ENCODE results near the gene HUNK.

HUNK gene

DNA sequence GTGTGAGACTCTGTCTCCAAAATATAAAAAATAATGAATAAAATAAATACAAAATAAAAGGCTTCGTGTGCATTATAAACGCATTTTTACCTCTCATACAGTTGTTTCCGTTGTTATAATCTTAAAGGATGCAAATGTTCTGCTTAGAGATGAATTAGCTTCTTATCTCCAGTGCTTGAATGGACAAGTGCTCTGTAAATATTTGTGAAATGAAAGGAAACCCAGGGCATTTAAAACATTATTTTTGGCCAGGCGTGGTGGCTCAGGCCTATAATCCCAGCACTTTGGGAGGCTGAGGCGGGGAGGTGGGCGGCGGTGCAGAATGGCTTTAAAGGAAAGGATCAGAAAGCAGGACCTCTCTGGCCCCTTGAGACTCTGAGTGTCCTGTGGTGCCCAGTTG, 94.5 kb downstream of the HUNK start:
- DNase-seq = no peak

- DNase-seq = no peak
Measured at GRCh38 chr21:31972622-31973021, 99.8 kb downstream of the HUNK start.

- DNase-seq = no peak
Measured at GRCh38 chr21:31973402-31973944, 100.7 kb downstream of the HUNK start.

DNA sequence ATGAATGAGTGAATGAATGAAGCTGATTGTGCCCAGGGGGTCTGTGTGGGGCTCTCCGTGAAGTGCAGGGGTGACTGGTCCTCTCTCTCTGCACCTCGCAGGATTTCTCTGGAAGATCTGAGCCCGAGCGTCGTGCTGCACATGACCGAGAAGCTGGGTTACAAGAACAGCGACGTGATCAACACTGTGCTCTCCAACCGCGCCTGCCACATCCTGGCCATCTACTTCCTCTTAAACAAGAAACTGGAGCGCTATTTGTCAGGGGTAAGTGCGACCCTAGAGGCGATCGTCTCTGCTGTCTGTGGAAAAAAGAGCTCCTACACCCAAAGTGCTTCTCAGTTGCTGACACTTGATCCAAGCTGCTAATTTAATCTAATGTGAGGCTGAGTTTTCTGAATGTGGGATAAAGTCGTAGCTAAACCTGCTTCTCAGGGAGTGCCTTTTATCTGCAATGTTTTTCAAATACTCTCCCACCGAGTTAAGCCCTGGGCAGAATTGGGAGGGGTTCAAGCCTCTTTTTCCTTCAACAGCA, 101.7 kb downstream of the HUNK start:
- no peak for DNase-seq

DNA sequence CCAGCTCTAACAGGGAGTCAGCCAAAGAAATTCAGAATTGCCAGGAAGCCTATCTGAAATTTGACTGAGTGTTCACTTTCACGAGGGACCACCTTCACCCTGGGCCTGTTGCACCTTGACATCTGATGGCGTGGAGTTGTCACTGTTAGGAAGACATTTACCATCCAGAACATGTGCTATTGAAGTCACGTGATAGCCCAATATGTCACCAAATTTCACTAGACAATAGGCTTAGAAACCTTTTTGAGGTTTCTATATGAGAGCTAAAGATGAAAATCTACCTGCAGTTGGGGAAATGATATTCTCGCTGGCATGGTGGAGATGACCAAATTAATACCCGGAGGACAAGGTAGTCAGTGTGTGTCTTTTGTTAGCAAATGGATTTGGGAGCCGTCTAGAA, 102.7 kb downstream of the HUNK start:
- no peak for DNase-seq

DNA sequence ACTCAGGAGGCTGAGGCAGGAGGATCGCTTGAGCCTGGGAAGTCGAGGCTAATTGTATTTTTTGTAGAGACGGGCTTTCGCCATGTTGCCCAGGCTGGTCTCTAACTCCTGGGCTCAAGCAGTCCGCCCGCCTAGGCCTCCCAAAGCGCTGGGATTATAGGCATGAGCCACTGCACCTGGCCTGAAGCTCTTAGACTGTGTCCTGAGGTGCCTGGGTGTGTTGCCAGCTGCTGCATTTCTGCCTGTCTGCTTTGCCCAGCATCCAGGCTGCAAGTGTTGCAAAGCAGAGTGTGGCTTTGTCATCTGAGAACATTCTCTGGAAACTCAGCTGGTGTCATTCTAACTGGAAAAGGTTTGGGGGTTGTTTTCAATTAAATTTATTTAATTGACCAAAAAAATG, 105.0 kb downstream of the HUNK start:
- DNase-seq = no peak

GRCh38 chr21:31983120-31983519, 110.3 kb downstream of the HUNK start:
- DNase-seq = no peak

DNA sequence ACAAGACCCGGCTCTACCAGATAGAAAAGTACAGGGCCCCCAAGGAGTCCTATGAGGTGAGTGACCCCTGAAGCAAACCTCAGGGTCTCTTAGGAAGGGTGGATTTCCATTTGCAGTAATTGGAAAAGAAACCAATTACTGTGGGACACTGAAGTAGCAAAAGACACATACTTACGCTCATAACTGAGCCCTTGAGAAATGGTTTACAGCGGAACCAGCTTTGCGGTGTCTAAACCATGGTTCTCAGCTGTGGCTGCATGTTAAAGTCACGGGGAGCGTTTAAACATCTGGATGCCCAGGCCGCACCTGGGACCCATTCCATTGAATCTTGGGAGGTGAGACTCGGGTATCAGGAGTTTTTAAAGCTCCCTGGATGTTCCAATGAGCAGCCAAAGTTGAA, 110.7 kb downstream of the HUNK start:
- no peak for DNase-seq

DNA sequence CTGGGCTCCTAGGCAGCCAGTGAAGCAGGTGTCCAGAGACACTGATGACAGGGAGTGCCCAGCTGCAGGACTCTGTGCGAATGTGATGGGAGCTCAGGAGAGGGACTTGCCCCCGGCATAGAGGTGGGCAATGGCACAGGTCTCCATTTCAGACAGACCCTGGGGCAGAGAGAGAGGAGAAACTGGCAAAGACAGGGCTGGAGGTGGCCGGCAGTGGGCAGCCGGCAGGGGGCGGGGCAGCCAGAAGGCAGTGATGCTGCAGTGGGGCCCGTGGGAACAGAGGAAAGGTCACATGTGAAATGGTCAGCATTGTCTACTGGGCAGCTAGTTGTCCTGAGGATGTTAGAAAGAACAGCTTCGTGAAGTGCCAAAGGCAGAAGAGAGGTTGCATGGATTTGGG, 112.6 kb downstream of the HUNK start:
- DNase-seq = no peak

DNA sequence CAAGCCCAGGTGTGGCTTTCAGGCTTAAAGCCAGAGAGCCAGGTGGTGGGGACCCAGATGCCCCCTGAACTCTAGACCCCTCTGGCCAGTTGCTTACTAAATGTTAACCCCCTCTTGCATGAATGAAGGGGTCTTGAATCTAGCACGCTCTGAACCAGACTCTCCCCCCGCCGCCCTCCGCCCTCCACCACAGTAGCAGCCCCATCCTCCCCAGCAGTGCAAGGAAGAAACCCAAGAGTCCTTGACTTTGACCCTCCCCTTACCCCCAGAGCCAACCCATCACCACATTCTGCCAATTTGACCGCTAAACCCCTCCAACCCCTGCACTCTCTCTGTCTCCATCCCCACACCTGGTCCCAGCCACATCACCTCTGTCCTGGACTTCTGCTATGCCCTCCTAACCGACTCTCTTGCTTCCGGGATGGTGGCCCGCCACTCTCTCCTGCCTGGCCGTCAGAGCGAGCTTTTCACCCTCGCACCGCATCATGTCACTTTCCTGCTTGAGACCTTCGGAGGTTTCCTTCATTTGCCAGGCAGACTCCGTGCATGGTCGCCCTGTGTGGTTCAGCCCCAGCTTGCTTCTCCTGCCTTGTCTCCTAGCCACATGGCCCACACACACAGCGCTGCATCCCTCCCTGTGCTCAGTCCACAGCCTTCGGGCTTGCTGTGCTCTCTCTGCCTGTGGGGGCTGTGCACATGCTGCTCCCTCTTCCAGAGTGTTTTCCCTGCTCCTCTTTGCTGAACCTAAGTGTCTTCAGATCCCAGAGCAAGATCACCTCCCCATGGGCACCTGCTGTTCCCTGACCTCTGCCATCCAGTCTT, 113.4 kb downstream of the HUNK start:
- DNase-seq = no peak

- no peak for DNase-seq
Measured at GRCh38 chr21:31987696-31988095, 114.9 kb downstream of the HUNK start.

DNA sequence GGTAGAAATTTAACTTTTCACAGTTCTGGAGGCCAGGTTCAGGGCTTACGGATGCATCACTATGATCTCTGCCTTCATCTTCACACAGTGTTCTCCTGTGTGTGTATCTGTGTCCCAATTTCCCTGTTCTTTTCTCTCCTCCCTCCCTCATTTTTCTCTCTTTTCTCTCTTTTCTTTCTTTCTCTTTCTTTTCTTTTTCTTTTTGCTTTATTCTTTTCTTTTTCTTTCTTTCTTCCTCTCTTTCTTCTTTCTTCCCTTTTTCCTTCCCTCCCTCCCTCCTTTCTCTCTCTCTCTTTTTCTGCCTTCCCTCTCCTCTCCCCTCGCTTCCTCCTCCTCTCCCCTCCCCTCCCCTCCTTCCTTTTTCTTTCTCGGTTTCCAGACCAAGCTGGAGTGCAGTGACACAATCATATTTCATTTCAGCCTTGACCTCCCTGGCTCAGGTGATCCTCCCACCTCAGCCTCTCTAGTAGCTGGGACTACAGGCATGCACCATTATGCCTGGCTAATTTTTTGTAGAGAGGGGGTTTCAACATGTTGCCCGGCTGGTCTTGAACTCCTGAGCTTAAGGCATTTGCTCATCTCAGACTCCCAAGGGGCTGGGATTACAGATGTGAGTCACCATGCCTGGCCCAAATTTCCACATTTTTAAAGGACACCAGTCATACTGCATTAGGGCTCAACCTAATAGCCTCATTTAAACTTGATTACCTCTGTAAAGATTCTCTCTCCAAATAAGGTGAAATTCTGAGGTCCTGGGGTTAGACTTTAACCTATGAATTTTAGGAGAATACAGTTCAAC, 115.9 kb downstream of the HUNK start:
- DNase-seq = no peak

DNA sequence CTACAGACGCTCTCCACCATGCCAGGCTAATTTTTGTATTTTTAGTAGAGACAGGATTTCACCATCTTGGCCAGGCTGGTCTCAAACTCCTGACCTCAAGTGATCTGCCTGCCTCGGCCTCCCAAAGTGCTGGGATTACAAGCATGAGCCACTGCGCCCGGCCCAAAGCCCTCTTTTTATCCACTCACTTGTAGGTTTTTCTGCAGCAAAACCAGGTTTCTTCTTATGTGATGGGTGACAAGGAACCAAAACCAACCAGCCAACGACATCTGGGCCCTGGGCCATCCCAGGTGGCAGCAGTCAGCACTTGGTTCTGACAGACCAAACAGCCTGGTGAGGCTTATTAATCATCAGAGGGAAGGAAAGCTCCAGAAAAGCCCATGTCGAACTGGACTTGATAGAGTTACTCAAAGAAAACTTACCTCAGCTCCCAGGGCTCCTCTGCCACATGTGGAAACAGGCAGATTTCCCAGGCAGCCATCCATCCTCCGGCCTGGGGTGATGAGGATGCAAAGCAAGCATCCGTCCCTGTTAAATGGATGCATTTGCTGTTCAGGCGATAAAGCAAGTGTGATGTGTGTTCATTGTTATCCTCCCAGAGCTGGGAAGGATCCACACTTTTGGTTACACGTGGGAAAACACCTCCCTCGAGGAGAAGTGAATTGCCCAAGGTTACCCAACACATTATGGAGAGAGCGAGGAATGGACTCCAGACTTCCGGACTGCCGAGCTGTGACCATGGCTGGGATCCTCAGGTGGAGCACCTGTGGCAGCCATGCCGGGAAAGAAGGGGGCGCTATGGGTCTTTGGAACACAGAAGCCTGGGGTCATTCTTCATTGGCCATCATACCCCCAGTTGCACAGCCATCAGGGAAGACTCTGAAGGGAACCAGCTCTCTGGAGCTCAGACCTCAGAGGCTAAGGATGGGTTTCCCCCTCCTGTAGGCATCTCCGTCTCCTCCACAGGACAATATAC, 118.8 kb downstream of the HUNK start:
- no peak for DNase-seq

- no peak for DNase-seq
Measured at GRCh38 chr21:31992391-31992790, 119.6 kb downstream of the HUNK start.

DNA sequence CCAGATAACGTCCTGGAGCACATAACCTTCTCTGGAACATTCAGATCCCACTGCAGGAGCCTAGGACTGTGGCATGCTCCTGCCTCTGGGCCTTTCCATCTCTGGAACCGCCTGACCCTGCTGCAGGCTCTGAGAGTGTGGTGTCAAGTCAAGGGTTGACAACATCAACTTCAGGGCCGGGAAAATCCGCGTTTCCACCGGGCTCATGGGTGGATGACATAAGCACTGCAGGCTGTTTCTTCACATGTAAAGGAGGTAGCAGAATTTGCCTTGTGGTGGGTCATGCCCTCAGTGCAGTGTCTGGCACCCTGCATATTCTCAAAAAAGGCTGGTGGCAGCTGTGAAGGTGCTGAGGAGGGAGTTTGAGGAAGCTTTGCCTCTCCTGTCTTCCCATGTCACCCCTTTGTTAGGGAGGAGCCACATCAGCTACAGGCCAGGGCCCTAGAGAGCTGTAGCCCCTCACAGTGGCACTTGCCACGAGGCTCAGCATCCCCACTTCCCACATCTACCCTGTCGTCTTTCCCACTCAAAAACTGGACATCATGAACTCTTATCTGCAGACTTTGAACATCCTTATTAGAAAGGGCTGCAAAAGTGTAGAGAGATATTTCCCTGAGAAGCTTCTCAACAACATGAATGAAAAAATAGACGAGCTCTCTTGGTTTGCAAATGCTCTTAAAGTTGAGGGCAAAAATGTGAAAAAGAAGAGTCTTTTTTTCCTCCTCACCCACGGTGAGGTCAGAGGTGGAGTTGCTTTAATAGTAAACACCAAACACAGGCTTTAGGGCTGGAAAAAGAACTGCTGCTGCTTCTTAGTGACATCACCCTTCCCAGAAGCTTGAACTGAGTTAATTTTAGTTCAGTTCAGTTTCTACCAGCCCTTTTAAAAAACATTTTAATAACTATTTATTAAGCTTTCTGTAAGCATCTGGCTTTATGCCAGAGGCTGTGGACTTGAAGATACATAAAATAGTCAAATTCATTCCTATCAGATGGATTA, 121.3 kb downstream of the HUNK start:
- DNase-seq = no peak

- no peak for DNase-seq
Measured at GRCh38 chr21:31997191-31997590, 124.4 kb downstream of the HUNK start.

- no peak for DNase-seq
Measured at GRCh38 chr21:31999810-32000468, 127.1 kb downstream of the HUNK start.

DNA sequence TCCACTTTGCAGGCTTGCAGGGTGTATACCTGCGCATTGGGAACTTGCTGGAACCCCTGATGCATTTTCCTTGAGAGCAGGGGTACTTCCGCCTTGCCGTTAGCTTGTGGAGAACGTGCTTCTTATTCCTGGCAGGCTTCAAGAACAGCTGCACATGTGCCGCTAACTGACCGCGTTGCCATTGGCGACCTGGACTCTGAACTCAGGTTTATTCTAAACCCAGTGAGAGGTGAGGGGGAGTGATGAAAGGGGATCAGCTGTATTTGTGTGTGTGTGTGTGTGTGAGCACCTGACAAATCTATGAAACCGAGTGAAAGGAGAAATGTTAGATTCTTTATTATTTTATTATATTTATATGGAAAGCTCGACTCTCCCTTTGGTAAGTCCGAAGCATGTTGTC, 128.6 kb downstream of the HUNK start:
- no peak for DNase-seq

GRCh38 chr21:32003411-32003810, 130.6 kb downstream of the HUNK start:
- no peak for DNase-seq

DNA sequence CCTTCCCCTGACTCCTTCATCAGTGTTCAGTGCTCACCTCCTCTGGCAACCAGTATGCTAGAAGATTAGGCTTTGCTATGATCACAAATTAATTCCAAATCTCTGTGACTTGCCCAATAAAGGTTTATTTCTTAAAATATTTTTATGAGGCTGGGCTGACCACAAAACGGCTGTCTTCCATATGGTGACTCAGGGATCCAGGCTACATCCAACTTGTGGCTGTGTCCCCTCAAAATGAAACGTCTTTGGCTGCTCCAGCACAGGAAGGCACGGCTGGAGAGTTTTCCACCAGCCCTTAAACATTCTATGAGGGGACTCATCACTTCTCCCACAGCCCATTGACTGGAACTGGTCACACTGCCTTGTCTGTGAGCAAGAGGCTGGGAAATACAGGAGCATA, 131.5 kb downstream of the HUNK start:
- no peak for DNase-seq
